T-helper 9 cell (primary cell): ENCODE data around the gene ATG13.
"Not testable (repeated sequence)": the region's sequence is repeated elsewhere in the genome, so short reads cannot be mapped to it uniquely, and the experiment has no call there.

Experiments
- DNase-seq: peaks from one replicate; pipeline ENCODE4 v3.0.0-alpha.2; 2020

The ATG13 gene

GRCh38 chr11:46649180-46649738 lies 31.9 kb downstream of the ATG13 start:
- DNase-seq: no peak

- no peak for DNase-seq
Observed at GRCh38 chr11:46655631-46656030, 38.3 kb downstream of the ATG13 start.

GRCh38 chr11:46657186-46657585 lies 39.8 kb downstream of the ATG13 start:
- no peak for DNase-seq

- no peak for DNase-seq
Observed at GRCh38 chr11:46658259-46658658, 40.9 kb downstream of the ATG13 start.

- no peak for DNase-seq
Observed at GRCh38 chr11:46659908-46660307, 42.6 kb downstream of the ATG13 start.

- DNase-seq: no peak
Observed at GRCh38 chr11:46661836-46662235, 44.5 kb downstream of the ATG13 start.

GRCh38 chr11:46662366-46662765 lies 45.0 kb downstream of the ATG13 start:
- no peak for DNase-seq

GRCh38 chr11:46663277-46663940 lies 46.1 kb downstream of the ATG13 start:
- no peak for DNase-seq

GRCh38 chr11:46664612-46665011 lies 47.3 kb downstream of the ATG13 start:
- DNase-seq: no peak

- no peak for DNase-seq
Observed at GRCh38 chr11:46665356-46665755, 48.0 kb downstream of the ATG13 start.

- no peak for DNase-seq
Observed at GRCh38 chr11:46666516-46666915, 49.2 kb downstream of the ATG13 start.

GRCh38 chr11:46667043-46667481 lies 49.7 kb downstream of the ATG13 start:
- DNase-seq: no peak

GRCh38 chr11:46668480-46669085 lies 51.2 kb downstream of the ATG13 start:
- no peak for DNase-seq

GRCh38 chr11:46669711-46670139 lies 52.4 kb downstream of the ATG13 start:
- no peak for DNase-seq

GRCh38 chr11:46670521-46670920 lies 53.2 kb downstream of the ATG13 start:
- not testable (repeated sequence) for DNase-seq

GRCh38 chr11:46671958-46672315 lies 54.6 kb downstream of the ATG13 start:
- DNase-seq: no peak

GRCh38 chr11:46672381-46672839 lies 55.1 kb downstream of the ATG13 start:
- DNase-seq: no peak

- no peak for DNase-seq
Observed at GRCh38 chr11:46673713-46674462, 56.5 kb downstream of the ATG13 start.

- no peak for DNase-seq
Observed at GRCh38 chr11:46674463-46675287, 57.3 kb downstream of the ATG13 start.

- no peak for DNase-seq
Observed at GRCh38 chr11:46675288-46675851, 58.0 kb downstream of the ATG13 start.

- no peak for DNase-seq
Observed at GRCh38 chr11:46675949-46676348, 58.6 kb downstream of the ATG13 start.

- no peak for DNase-seq
Observed at GRCh38 chr11:46676436-46677158, 59.2 kb downstream of the ATG13 start.
